Glutamatergic neuron (in vitro differentiated cells): ENCODE data around the gene OLFM3. TPM values are rescaled to one million over a fixed set of nuclear protein-coding genes. Genes with fewer than 3 reads are reported as not detected.

Experiments used
- DNase-seq: peaks from one replicate; pipeline ENCODE4 v3.0.0; 2022
- H3K27ac Mint-ChIP-seq: one replicate; pipeline ENCODE4 v1.8.0; 2020; ENCODE audit warnings: mild to moderate bottlenecking, mixed read lengths, inconsistent platforms; ENCODE audit not compliant: unreplicated experiment
- H3K27me3 Mint-ChIP-seq: one replicate; pipeline ENCODE4 v1.8.0; 2020; ENCODE audit warnings: mild to moderate bottlenecking, moderate library complexity, mixed read lengths, inconsistent platforms; ENCODE audit not compliant: unreplicated experiment
- H3K36me3 Mint-ChIP-seq: one replicate; pipeline ENCODE4 v1.8.0; 2020; ENCODE audit warnings: mild to moderate bottlenecking, mixed read lengths, inconsistent platforms; ENCODE audit not compliant: unreplicated experiment
- H3K4me1 Mint-ChIP-seq: one replicate; pipeline ENCODE4 v1.8.0; 2020; ENCODE audit warnings: mild to moderate bottlenecking, low read depth, mixed read lengths, inconsistent platforms; ENCODE audit not compliant: unreplicated experiment
- H3K4me3 Mint-ChIP-seq: one replicate; pipeline ENCODE4 v1.8.0; 2020; ENCODE audit warnings: mild to moderate bottlenecking, mixed read lengths, inconsistent platforms; ENCODE audit not compliant: unreplicated experiment
- H3K9me3 Mint-ChIP-seq: one replicate; pipeline ENCODE4 v1.8.0; 2020; ENCODE audit warnings: mild to moderate bottlenecking, moderate library complexity, mixed read lengths, inconsistent platforms; ENCODE audit not compliant: unreplicated experiment
- CTCF ChIP-seq: fragments of 200-600 bp; sonication (generic); IDR thresholded peaks from one replicate; pipeline ENCODE4 v1.5.0; 2021; ENCODE audit not compliant: partially characterized antibody, unreplicated experiment
- total RNA-seq: library from RNA; stranded (reverse); fragmentation: NEBNext Ultra II Directional; extraction: Animal tissue kit (Norgen Biotek cat#: 25700); gene quantifications from one replicate; pipeline ENCODE4 v1.2.1, GENCODE V29; 2021; ENCODE audit not compliant: unreplicated experiment

Gene OLFM3
- total RNA-seq, 1 donor from 2014 or later, result 2.7 TPM

DNA sequence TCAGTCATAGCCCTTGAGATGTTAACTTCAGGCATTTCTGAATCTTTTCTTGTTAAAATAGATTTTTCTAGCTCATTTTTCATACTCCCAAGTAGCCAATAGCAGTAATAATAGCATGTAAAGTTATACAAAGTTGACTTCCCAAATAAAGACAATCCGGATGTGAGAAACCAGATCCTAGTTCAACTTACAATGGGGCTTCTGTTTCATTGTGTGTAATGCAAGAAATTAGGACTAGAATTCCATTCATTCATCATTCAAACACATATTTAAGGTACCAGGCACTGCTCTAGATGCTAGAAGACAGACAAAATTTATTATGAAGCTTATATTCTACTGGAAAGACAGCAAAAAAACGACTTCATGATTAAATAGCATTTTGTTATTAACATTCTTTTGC is 240.3 kb downstream of the OLFM3 start:
- TF ChIP-seq CTCF, result no peak
- DNase-seq, result no peak
- no peaks in the 10 kb centered on the region for H3K36me3 Mint-ChIP-seq
- H3K27me3 Mint-ChIP-seq, result no peaks in the 10 kb centered on the region
- no peak overlapping the region for H3K4me3 Mint-ChIP-seq
- no peak overlapping the region for H3K27ac Mint-ChIP-seq
- H3K4me1 Mint-ChIP-seq, result no peaks in the 10 kb centered on the region
- no peaks in the 10 kb centered on the region for H3K9me3 Mint-ChIP-seq
